Activated T-cell treated with anti-CD3 and anti-CD28 coated beads, Interleukin-2, amount 50 U/mL, for 72 hours (primary cell): Measurements from ENCODE around the gene NMRAL1. TPM values are rescaled to one million over a fixed set of nuclear protein-coding genes. Genes with fewer than 3 reads are reported as not detected.

ENCODE experiments used
- ATAC-seq, 2 donors: fragments of 150-1000 bp; cut with Tn5 transposase; replicated peaks in 1 of 2; 2 replicates each; pipeline ENCODE4 v1.10.0; 2021; ENCODE audit warnings: moderate library complexity in 2 of 2, mild to moderate bottlenecking in 1 of 2
- DNase-seq, 2 donors: peaks; one replicate each; pipeline ENCODE4 v3.0.0; 2021 to 2022; ENCODE audit warnings: mixed read lengths in 1 of 2
- H3K27ac Mint-ChIP-seq: one replicate; pipeline ENCODE4 v1.8.0; 2022; ENCODE audit warnings: mild to moderate bottlenecking, moderate library complexity, mixed read lengths
- H3K27me3 Mint-ChIP-seq: one replicate; pipeline ENCODE4 v1.8.0; 2022; ENCODE audit warnings: low read depth, mixed read lengths
- H3K36me3 Mint-ChIP-seq, 2 donors: one replicate each; pipeline ENCODE4 v1.8.0; 2022; ENCODE audit warnings: mixed read lengths in 2 of 2, mild to moderate bottlenecking in 1 of 2; ENCODE audit not compliant: insufficient read depth in 2 of 2
- H3K4me1 Mint-ChIP-seq: one replicate; pipeline ENCODE4 v1.8.0; 2022; ENCODE audit warnings: low read depth, mixed read lengths
- H3K4me3 Mint-ChIP-seq, 2 donors: one replicate each; pipeline ENCODE4 v1.8.0; 2022; ENCODE audit warnings: mild to moderate bottlenecking in 2 of 2, mixed read lengths in 2 of 2, moderate library complexity in 2 of 2
- H3K9me3 Mint-ChIP-seq, 2 donors: one replicate each; pipeline ENCODE4 v1.8.0; 2022; ENCODE audit warnings: mixed read lengths in 2 of 2
- total RNA-seq, 2 donors: library from RNA; stranded (reverse); gene quantifications; one replicate each; pipeline ENCODE4 v1.2.3, GENCODE V29; 2022

The NMRAL1 gene
- total RNA-seq, 2 donors from 2014 or later = 32.5 to 33.0 TPM

DNA sequence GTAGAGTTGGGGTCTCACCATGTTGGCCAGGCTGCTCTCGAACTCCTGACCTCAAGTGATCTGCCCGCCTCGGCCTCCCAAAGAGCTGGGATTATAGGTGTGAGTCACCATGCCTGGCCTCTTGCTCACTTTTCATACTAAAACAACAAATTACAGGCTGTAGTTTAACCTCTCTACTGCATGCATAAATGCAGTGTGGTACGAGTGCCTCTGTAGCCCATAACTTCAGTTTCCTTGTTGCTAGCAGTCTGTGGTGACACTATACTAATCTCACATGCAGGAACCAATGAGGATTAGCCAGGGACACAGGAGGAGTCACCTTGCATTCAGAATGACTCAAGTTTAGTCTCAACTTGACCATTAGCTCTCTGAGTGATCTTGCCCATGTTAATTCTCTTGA lies 21.9 kb upstream of the NMRAL1 start:
- Mint-ChIP-seq H3K4me3 (no peak overlapping the region), H3K36me3 (peaks cover 0 to 2% of the 10 kb centered on the region in 2 donors), H3K9me3 (no peaks in the 10 kb centered on the region), H3K27ac (peak overlapping the region; percentile 90), H3K27me3 (no peaks in the 10 kb centered on the region), H3K4me1 (peaks cover 76% of the 10 kb centered on the region)
- no peak for DNase-seq
- peak; percentile 58 to 81 for ATAC-seq

DNA sequence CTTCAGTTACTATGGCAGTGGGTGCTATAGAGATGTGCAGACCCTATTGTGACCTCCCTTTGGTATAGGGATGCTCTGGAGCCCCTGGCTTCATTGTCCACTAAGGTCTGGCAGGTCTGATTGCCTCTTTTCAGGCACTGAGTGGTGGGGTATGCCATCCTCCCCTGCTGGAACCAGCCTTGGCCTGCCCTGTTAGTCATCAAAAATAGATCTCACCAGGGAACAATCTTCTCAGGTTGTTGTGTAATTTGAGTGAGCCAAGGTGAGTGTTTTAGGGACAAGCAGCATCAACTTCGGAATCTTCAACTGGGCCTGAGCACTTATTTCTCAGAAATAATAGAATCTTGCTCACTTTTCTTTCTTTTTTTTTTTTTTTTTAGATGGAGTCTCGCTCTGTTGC lies 21.3 kb upstream of the NMRAL1 start:
- DNase-seq (no peak), ATAC-seq (no peak)
- Mint-ChIP-seq H3K4me1 (peaks cover 74% of the 10 kb centered on the region), H3K9me3 (no peaks in the 10 kb centered on the region), H3K27me3 (no peaks in the 10 kb centered on the region), H3K36me3 (peaks cover 0 to 2% of the 10 kb centered on the region in 2 donors), H3K4me3 (no peak overlapping the region), H3K27ac (peak overlapping the region; percentile 90)

DNA sequence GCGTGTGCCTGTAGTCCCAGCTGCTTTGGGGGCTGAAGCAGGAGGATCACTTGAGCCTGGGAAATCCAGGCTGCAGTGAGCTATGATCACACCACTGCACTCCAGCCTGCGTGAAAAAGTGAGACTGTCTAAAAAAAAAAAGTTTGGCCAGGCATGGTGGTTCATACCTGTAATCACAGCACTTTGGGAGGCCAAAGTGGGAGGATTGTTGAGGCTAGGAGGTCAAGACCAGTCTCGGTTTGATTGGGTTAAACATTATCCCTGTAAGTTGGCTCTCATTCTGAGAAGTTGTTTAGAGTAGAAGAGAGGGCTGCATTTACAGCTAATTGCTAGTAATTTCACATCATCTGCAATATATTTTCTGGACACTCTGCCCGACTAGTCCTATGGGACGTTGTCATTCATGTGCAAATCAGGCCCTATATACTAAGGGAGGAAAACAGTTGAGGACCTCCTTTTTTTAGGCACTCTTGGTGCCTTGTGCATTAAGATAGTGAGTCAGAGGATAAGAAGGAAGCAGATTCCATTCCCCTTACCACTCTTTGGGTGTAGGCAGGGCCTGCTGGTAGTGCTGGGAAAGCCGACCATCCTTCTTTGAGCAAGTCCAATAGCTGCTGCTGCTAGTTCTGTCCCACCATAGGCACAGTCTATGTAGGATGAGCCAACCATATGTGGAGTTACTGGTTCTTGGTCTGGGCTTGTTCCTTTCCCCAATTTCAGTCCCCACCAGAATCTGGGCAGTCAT lies 20.5 kb upstream of the NMRAL1 start:
- Mint-ChIP-seq H3K9me3 (no peaks in the 10 kb centered on the region), H3K27ac (peak overlapping the region; percentile 90), H3K4me1 (peaks cover 66% of the 10 kb centered on the region), H3K27me3 (no peaks in the 10 kb centered on the region), H3K4me3 (no peak overlapping the region), H3K36me3 (peaks cover 0 to 2% of the 10 kb centered on the region in 2 donors)
- no peak for ATAC-seq
- DNase-seq = no peak

DNA sequence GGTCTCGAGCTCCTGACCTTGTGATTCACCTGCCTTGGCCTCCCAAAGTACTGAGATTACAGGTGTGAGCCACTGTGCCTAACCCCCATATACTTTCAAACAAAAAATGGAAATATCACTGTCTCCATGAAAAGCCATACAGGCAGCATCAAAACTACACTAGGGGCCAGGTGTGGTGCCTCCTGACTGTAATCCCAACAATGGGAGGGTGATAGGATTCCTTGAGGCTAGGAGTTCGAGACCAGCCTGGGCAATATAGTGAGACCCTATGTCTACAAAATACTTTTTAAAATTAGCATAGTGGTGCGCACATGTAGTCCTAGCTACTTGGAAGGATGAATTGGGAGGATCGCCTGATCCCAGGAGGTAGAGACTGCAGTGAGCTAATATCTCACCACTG lies 17.5 kb upstream of the NMRAL1 start:
- Mint-ChIP-seq H3K36me3 (peaks cover 1 to 8% of the 10 kb centered on the region in 2 donors), H3K27me3 (no peaks in the 10 kb centered on the region), H3K4me1 (peaks cover 62% of the 10 kb centered on the region), H3K9me3 (no peaks in the 10 kb centered on the region), H3K4me3 (no peak overlapping the region), H3K27ac (peak overlapping the region; percentile 28)
- DNase-seq (no peak), ATAC-seq (no peak)

DNA sequence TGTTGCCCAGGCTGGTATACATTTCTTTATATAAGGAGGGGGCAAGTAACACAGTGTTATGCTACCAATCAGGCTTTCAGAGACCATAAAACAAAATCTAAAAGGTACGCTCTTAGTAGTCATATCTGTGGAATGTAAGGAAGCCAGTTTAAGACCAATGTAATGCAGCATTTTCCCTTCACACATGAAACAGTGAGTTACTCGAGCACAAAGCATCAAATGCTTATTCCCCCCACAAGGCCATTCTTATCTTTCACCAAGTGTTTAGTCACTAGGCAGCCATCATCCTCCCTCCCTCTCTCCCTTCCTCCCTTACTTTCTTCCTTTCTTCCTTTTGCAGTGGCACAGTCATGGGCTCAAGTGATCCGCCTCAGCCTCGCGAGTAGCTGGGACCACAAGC lies 14.6 kb upstream of the NMRAL1 start:
- Mint-ChIP-seq H3K4me3 (peak overlapping the region in 1 of 2 donors; percentile 5), H3K4me1 (peaks cover 54% of the 10 kb centered on the region), H3K27ac (peak overlapping the region; percentile 98), H3K27me3 (no peaks in the 10 kb centered on the region), H3K9me3 (no peaks in the 10 kb centered on the region), H3K36me3 (peaks cover 6 to 17% of the 10 kb centered on the region in 2 donors)
- DNase-seq = no peak
- no peak for ATAC-seq

DNA sequence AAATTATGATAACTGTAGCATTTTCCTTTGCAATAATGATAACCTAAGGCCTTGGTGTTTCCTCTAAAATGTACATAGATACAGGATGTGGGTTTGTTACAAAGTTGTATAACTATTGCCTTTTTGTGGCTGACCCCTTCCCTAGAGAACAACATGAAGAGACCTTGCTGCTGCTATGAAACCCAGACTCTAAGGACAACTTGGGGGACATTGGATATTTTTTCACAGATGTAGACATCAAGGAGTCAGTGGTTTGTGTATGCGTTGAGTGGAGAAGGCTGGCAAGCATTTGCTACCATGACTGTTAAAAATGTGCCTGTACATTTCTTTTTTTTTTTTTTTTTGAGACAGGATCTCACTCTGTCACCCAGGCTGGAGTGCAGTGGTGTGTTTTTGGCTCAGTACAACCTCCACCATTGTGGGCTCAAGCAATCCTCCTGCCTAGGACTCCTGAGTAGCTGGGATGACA lies 14.1 kb upstream of the NMRAL1 start:
- peak overlapping the region; percentile 98 for H3K27ac Mint-ChIP-seq
- DNase-seq (no peak), ATAC-seq (peak; percentile 81)
- H3K4me3 Mint-ChIP-seq = peak overlapping the region; percentile 63 to 75
- H3K27me3 Mint-ChIP-seq = no peaks in the 10 kb centered on the region
- H3K36me3 Mint-ChIP-seq = peaks cover 6 to 18% of the 10 kb centered on the region in 2 donors
- H3K4me1 Mint-ChIP-seq = peaks cover 51% of the 10 kb centered on the region
- H3K9me3 Mint-ChIP-seq = no peaks in the 10 kb centered on the region

DNA sequence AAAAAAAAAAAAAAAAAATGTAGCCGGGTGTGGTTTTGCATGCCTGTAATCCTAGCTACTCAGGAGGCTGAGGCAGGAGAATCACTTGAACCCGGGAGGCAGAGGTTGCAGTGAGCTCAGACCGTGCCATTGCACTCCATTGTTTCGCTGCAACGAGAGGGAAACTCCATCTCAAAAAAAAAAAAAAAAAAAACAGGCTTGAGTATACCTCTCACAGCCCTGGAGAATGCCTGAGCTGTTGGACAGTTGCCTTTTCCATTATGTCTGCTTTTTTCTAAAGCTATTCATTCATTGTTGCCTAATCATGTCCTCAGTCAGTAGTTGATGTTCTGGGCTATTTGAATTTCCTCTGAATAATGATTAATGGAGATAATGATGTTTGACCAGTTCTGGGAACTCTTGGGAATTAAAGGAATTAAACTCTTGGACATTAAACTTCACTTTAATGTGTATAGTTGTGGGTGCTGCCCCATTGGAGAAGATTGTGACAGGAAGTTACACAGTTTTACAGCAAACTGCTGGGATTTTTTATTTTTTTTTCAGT lies 13.6 kb upstream of the NMRAL1 start:
- Mint-ChIP-seq H3K27me3 (no peaks in the 10 kb centered on the region), H3K36me3 (peaks cover 6 to 16% of the 10 kb centered on the region in 2 donors), H3K27ac (peak overlapping the region; percentile 98), H3K4me1 (peaks cover 47% of the 10 kb centered on the region), H3K4me3 (peak overlapping the region; percentile 63 to 75), H3K9me3 (no peaks in the 10 kb centered on the region)
- DNase-seq (no peak), ATAC-seq (peak; percentile 50 to 51)

DNA sequence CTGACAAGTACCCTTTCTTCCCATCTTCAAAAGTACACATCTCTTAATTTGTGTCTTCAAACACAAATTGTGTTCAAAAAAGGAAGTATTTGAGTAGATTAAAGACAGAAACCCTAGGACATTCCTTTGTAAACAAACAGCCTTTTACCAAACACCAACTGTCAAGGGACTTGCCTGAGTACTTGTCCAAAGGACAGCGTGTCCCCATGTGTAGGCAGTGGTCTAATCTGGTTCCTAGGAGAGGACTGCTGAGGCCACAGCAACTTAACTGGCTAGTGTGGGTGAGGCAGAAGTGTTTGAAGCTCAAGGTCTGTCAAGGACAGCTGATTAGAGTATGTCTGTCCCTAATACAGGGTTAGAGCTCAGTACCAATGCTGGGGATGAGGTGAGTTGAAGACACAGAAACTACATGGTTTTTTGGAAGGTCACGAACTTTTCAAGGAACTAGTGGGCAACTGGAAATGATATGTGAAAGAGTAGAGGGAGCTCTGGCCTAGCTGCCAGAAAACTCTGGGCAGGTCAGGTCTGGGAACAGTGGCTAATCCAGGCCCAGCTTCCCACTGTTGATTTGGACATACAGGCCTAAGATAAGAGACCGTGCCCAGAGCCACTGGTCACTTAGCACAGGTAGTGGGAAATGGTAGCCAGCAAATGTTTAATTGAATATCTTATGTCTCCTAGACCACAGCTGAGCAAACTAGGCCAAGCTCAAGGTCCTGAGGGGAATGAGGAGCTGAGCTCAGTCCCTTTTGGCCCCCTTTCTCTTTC lies 11.9 kb upstream of the NMRAL1 start:
- ATAC-seq (no peak), DNase-seq (no peak)
- peaks cover 62% of the 10 kb centered on the region for H3K4me1 Mint-ChIP-seq
- peaks cover 6 to 16% of the 10 kb centered on the region in 2 donors for H3K36me3 Mint-ChIP-seq
- no peak overlapping the region for H3K4me3 Mint-ChIP-seq
- no peaks in the 10 kb centered on the region for H3K9me3 Mint-ChIP-seq
- H3K27me3 Mint-ChIP-seq = no peaks in the 10 kb centered on the region
- peak overlapping the region; percentile 42 for H3K27ac Mint-ChIP-seq

DNA sequence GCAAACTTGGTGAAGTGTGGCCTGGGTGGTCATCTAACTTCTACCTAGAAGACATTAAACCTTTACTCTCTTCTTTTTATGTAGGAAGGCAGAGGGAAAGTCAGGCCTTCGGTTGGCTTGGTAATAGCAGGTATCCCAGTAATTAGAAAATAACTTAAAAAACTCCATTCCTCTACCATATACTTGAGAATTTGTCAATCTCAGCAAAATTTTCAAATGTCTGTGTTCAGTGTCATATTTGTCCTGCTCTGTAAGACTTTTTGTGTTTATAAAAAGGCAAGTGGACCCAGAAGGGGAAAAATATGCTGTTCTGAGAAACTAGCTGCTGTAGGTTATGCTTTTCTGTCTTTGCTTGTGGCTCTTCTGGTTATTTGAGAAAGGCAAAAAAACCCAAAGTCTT lies 7.5 kb upstream of the NMRAL1 start:
- peak overlapping the region in 1 of 2 donors; percentile 29 for H3K4me3 Mint-ChIP-seq
- no peaks in the 10 kb centered on the region for H3K27me3 Mint-ChIP-seq
- peaks cover 58% of the 10 kb centered on the region for H3K4me1 Mint-ChIP-seq

DNA sequence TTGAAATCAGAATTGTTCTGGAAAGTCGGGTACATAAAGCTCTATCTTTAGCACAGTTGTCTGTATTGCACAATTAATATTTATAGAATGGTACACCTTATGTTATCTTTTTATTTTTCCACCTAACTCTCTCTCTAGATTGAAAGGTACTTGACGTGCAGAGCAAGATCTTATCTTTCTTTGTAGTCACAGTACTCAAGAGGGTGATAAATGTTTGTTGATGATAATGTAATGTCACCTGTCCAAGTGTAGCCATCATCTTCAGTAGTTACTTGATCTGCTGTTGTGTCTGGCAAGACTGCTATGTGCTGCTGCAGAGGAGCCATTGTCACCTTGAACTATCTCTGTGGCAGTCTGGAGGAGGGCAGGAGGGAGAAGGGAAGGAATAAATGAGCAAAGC lies 7.1 kb upstream of the NMRAL1 start:
- ATAC-seq (no peak), DNase-seq (no peak)
- Mint-ChIP-seq H3K9me3 (no peaks in the 10 kb centered on the region), H3K4me1 (peaks cover 55% of the 10 kb centered on the region), H3K36me3 (peaks cover 5 to 10% of the 10 kb centered on the region in 2 donors), H3K27me3 (no peaks in the 10 kb centered on the region), H3K4me3 (peak overlapping the region; percentile 16 to 19), H3K27ac (peak overlapping the region; percentile 36)

More for the DNA sequence above, 7.5 kb upstream of the NMRAL1 start:
- H3K9me3 Mint-ChIP-seq = no peaks in the 10 kb centered on the region
- peaks cover 5 to 10% of the 10 kb centered on the region in 2 donors for H3K36me3 Mint-ChIP-seq
- DNase-seq (no peak), ATAC-seq (no peak)
- H3K27ac Mint-ChIP-seq = peak overlapping the region; percentile 36

DNA sequence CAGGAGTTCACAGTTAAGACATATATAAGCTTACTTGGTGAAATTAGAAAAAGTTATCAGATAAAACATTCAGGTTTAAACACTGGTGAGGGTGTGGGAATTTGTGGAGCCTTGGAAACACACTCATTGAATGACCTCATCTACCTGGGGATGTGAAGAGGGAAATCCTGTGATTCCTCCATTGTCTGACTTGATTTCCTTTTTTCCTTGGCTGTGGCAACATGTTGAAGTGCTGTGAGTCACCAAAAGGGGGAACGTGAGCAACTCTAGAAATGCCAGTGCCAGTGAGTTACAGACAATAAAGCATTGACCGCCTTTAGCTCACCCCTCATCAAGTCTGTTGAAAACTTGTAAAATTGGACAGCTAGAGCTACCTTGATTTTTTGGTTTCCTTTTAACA lies 3.5 kb upstream of the NMRAL1 start:
- no peaks in the 10 kb centered on the region for H3K36me3 Mint-ChIP-seq
- no peaks in the 10 kb centered on the region for H3K27me3 Mint-ChIP-seq
- H3K9me3 Mint-ChIP-seq = no peaks in the 10 kb centered on the region
- ATAC-seq = no peak
- H3K27ac Mint-ChIP-seq = peak overlapping the region; percentile 96
- peaks cover 64% of the 10 kb centered on the region for H3K4me1 Mint-ChIP-seq
- peak; percentile 30 to 34 for DNase-seq
- H3K4me3 Mint-ChIP-seq = peak overlapping the region; percentile 82 to 92

DNA sequence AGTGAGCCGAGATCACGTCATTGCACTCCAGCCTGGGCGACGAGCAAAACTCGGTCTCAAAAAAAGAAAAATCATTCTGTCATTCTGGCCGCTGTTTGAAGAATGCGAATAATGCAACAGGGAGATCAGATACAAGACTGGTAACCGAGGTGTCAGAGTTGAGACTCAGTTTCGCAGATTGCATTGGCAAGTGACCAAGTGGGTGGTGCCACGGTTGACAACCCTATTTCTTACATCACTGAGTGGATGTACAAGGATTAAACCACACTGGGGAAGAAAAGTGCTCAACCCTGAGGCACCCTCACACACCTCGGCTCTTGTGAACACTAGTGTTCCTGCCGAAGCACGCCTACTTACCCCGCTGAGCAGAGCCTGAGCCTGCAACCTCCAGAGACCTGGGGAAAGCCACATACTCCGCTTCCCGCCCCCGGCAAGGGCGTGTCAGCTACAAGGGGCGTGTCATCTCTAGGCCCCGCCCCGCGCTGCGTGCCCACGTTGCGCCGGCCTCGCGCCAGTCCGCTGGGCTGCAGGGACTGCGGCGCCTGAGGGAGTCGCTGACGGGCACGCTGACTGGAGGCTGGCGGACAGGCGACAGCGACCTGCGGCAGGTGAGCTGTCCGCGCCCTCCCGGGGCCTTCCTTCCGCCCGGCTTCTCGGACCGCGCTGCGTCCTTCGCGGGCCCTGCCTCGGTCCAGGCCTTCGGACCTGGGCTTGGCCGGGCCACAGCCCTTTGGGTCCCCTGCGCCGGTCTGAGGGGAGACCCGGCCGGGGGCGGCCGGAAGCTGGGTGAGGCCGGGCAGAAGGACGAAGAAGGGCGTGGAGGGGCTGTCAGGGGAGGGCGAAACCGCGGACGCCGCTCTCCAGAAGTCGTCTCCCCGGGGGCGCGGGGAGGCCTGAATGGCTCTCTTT lies 1.7 kb upstream of the NMRAL1 start, which contains the start of gene HMOX2:
TSS of gene HMOX2 (plus strand) at position 519 of the 909 bp plus-strand sequence. CDS start 29,127 bp downstream, outside the sequence.
- Mint-ChIP-seq H3K36me3 (peaks cover 0 to 3% of the 10 kb centered on the region in 2 donors), H3K4me3 (peak within 1 kb of the TSS; percentile 82 to 92), H3K27ac (peak within 1 kb of the TSS; percentile 96), H3K4me1 (peaks cover 60% of the 10 kb centered on the region), H3K27me3 (no peaks in the 10 kb centered on the region), H3K9me3 (no peaks in the 10 kb centered on the region)
- peak; percentile 95 to 98 for DNase-seq
- peak; percentile 89 to 92 for ATAC-seq
